CD4-positive, alpha-beta T cell treated with Interleukin-4 for 1 hour (primary cell): ENCODE measurements around the gene LHFPL6.
"Not testable (repeated sequence)": the region's sequence is repeated elsewhere in the genome, so short reads cannot be mapped to it uniquely, and the experiment has no call there.

Experiments
- DNase-seq, 2 donors: peaks; one replicate each; pipeline ENCODE4 v3.0.0-alpha.2; 2020 to 2022

LHFPL6 gene

DNA sequence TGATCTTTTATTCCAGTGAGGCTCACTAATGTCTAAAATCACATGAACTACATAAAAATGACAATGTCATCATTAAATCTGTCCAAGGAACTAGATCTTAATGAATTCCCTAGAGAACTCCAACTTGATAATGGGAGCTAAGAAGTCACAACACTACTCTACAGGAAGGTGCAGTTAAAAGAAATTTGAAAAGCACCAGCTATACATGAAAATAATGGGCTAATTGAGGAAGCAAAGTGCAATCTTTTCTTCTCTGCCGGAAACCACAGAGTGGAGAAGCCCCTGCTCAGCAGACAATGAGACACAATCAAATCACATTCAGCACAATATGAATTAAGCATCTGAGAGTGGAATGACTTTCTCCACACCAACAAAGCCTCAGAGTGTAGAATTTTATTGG lies 261.7 kb downstream of the LHFPL6 start:
- no peak for DNase-seq

DNA sequence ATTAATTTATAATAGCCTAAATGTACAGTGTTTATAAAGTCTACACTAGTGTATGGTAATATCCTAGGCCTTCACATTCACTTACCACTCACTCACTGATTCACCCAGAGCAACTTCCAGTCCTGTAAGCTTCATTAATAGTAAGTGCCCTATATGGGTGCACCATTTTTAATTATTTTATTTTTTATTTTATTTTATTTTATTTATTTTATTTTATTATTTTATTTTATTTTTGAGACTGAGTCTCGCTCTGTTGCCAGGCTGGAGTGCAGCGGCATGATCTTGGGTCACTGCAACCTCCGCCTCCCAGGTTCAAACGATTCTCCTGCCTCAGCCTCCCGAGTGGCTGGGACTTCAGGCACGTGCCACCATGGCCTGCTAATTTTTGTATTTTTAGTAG lies 264.9 kb downstream of the LHFPL6 start:
- not testable (repeated sequence) for DNase-seq

DNA sequence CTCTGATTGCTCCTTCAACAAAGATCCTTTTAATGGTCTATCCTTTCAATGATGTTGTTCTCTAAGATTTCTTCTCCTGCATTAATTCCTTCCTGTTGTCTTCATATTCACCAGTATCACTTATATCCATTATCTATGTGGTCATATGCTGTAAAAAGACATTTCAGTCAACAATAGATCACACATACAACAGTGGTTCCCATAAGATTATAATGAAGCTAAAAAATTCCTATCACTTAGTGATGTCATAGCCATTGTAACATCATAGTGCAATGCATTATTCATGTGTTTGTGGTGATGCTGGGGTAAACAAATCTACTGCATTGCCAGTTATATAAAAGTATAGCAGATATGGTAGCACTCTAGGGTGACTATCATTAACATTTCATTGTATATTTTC lies 266.1 kb downstream of the LHFPL6 start:
- no peak for DNase-seq

DNA sequence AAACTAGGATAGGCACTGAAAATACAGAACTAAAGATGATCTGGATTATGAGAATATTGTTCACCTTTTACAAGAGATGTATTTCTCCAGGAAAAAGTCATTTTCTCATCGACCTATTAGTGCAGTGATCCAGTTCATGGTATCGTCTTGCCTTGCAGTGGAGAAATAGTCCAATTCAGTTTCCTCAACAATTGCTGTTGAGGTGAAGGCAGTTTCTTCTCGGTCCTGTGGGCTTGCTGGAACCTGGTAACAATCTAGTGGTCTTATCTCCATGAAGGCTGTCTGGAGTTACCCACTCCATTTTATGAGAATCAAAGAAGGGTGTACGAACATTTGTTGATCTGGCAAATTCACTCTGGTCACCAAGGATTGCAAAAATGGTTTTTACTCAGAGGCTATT lies 266.8 kb downstream of the LHFPL6 start:
- DNase-seq: no peak

DNA sequence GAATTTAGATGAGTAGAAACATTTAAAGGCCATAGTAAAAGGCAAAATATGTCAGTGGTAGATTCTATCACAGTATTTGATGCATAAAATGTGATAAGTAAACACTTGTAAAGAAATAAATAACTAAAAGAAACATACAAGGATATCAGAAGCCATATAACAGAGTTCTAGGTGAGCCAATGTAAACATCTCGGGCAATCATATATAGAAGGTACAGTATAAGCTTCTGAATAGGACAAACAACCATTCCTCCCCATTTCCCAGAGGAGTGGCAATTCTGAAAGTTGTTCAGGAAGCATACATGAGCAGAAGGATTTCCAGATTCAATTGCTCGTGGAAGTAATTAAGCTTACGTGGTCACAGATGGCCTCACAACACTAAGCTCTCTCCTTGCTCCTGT lies 267.3 kb downstream of the LHFPL6 start:
- no peak for DNase-seq

DNA sequence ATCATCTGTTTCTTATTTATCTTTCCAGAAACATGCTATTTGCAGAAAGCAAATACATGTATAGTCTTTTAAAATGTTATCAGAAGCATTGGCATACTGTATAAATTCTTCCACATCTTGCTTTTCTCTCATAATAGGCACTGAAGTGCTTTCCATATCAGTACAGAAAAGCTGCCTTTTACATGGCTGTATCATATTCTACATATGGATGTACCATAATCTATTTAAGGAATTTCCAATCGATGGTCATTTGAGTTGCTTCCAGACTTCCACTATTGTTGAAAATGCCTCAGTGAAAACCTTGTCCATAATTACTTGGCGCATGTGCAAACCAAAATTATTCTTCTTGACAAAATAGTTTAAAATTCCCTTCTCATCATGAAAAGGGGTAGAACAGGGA lies 272.5 kb downstream of the LHFPL6 start:
- no peak for DNase-seq

DNA sequence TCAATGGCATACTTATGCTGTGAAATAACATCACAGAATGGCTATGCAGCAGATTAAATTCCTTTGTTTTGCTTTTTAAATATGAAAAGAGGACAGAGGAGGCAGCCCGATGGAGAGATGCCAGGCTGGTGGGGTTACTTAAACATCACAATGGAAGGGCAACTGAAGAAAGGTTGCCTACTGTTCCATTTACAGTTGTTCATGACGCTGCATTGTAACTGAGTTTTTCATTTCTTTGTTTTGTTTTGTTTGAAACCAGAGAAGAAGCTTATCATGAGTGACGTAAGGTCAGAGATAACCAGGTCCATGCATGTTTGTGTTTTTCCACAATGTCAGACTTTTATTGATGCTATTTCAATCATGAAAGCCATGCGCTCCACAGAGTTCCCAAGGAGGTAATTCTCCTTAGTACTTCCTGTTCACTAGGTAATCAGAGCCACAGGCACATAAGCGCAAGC lies 273.8 kb downstream of the LHFPL6 start:
- DNase-seq: no peak

DNA sequence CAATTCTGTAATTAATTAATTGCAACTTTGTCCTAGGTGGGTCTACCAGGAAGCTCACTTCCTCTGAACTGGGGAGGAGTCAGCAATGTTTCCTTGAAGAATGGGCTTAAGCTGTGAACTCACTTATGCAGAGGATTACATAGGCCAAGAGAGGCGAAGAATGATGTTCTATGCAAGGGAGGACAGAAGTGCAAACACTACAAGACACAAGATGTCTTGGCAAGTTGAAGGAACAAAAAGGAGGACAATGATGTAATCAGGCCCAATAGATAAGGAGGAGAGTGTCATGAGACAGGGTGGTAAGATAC lies 275.9 kb downstream of the LHFPL6 start:
- DNase-seq: no peak

DNA sequence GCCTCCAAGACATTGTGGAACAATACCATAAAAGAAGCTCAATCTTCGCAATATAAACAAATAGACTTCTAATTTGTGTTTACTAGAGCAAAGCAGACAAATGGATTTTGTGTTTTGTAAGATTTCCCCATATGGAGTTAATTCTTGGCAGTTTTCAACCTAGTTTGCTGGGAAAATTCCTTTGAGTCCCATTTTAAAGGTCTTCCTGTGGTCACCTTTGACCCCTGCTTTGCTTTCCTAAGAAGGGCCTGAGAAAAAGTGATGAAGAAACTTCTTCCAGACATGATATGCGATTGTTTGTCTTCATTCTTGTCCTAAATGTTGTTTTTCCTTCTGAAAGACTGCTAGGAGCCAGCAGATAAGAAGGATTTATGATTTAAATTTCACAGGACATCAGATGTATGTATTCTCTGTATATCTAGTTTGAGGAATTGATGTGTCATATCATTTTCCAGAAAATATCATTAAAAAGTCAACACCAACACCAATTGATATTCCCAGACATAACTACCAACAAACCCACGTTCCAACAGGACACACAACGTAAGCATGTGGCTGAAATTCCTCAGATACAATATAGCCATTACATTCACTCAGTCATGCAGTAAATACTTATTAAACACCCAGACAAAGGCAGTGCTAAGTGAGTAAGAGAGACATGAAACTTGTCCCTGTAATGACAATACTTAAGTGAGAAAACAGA lies 276.4 kb downstream of the LHFPL6 start:
- no peak for DNase-seq

DNA sequence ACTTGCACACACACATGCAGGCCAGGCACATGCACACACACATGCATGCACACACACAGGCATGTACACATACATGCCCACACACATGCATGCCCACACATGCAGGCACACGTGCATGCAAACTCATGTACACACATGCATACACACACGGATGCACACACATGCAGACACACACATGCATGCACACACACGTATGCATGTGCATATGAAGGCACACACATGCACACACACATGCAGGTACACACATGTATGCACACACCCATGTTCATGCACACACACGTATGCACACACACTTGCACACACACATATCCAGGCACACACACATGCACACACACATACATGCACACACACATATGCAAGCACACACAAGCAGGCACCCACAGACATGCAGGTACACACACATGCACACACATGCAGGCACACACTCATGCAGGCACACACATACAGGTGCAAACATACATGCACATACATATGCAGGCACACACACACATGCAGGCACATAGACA lies 278.1 kb downstream of the LHFPL6 start:
- no peak for DNase-seq

DNA sequence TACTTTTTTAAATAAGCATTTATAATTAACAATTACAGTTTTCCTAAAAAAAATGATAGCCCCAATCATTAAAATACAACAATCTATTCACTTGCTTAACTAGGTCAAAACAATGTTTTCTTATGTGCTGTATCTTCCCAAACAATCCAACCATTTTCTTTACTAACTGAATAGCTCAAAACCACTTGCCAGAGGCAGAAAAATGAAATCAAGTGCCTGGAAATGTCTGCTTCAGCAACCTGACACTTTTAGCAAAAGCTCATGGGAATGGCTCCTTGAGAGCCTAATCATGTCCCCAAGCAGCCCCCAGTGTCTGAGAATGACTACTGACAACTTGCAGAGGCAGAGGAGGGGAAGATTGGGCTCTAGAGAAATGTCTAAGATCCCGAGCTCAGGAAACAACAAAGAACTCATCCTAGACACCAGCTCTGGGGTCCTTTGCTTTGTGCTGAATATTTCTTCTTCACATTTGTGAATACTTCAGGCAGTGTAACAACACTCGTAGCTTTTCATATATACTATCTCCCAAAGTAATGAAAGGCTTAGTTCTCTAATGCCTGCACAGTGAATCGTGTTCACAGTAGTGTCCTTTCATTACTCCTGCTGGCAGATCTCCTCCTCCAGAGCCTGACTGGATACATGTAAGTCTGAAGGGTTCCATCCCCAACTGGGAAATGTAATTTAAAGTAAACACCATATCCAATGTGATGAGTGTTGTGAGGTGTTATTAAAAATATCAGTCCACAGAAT lies 280.0 kb downstream of the LHFPL6 start:
- no peak for DNase-seq

DNA sequence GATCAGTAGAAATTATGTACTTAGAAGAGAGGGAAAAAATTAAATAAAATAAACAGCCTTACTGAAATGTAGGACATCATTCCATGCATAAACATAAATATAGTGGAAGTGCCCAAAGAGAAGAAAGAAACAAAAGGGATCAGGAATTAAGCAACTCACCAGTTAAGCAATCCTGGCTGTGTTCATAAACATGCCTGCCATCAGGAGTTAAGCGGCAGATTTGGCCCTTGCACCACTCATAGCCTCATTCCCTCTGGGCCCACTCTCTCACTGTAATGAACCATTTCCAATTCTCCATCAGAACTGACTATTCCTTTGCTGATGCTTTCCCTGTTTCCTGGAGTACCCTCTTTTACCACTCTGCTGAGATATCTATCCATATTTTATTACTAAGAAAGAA lies 281.4 kb downstream of the LHFPL6 start:
- DNase-seq: no peak

DNA sequence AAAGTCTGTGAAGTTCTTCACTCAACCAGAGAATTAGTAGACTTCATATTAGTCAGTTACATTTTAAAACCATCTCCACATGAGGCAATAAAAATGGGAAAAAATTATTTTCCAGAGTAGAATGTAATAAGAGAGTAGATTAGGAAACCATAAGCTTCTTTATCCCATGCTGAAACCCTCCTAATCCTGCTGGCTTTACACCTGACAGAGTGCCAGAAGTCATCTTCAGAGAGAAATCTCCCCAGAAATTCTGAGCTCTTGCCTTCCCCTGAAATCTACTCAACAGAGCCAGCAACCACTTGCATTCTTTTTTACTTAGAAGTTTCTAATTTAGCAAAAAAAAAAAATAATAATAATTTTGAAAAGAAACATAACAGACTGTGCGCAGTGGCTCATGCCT lies 284.8 kb downstream of the LHFPL6 start:
- DNase-seq: no peak

DNA sequence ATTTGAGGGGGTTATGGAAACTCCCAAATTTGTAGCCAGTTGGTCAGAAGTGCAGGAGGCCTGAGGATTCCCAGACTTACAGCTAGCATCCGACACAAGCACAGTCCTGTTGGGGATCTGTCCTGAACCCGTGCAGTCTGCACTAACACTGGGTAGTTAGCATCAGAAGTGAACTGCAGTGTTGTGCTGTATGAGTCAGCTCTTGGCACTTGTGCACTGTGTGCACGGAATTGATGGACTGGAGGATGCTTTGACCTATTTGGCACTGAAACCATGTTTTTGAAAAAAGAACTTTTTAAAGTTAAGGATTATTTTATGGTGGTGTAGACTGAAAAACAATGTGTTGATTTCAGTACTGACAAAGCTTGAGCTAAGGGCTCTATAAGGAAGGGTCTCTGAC lies 285.7 kb downstream of the LHFPL6 start:
- no peak for DNase-seq

DNA sequence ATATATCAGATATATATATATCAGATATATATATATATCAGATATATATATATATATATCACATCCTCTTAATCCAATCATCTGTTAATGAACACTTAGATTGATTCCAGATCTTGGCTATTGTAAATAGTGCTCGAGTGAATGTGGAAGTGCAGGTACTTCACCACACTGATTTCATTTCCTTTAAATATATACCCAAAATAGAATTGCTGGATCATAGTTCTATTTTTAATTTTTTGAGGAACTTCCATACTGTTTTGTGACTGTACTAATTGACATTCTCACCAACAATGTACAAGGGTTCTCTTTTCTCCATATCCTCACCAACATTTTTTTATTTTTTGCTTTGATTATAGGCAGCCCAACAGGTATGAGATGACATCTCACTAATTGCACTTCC lies 287.2 kb downstream of the LHFPL6 start:
- no peak for DNase-seq

DNA sequence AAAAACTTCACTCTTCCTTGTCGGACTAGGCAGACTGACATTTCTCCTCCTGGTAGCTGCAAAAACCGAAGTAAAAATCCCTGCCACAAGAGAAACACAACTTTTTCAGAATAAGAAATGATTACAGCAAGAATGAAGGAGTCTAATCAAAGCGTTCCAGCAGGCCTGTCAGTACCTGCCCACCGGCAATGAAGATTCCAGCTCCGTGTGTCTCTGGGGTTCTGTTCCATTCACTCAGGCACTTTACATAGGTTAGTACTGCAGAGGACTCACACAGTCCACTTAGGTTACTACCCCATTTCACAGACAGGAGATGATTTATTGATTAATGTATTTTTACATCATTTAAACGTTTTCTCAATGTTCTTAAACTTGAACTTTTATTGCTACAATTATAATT lies 289.3 kb downstream of the LHFPL6 start:
- DNase-seq: no peak

DNA sequence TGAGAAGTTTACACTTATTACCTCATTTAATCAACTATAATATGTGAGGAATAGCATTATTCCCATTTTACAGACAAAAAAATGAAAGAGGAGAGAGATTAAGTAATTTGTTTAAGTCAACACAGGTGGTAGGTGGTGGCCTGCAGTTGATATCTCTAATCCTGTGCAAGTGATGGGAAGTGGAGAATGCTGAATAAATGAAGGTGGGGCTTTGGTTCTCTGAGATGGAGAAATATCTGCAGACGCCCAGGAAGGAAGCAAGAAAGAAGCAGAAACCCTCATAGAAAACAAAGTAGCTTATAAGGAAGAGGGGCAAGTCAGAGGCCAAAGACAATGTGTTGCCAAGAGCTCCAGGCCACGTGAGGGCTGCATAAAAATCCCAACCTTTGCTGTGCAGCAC lies 290.4 kb downstream of the LHFPL6 start:
- no peak for DNase-seq

DNA sequence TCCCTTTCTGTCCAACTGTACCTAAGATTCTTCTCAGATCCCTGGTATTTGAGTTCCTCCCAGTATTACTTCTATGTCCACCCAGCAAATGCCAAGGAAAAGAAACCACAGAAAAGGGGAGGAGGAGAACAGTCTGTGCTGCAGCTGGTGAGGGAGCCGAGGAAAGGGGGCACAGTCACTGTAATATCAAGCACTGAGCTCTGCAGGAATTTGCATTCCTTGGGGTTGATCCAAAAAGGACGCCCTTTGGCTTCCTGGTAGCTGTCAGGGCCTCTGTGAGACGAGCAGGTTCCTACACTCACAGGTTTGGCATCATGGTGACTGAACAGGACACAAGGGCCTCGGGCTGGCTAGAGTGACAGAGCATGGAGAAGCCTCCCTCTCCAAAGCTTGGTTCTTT lies 291.4 kb downstream of the LHFPL6 start:
- DNase-seq: no peak

DNA sequence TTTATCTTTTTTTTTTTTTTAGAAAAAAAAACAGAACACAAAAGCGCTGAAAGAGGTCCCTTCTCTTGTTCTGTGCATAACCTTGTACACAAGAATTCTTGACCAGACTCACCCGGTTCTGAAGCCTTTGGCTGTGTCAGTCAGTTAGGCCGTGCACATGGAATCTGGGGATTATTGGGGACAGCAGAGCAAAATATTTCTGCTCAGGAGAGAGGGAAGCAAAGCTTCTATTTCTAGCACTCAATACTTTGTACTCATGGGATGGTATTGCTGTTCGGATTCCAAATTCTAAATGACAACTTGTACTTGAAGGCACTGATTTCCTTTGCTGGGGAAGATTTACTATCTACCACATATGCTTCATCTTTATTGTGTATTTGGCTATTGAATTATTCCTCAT lies 292.0 kb downstream of the LHFPL6 start:
- DNase-seq: no peak

DNA sequence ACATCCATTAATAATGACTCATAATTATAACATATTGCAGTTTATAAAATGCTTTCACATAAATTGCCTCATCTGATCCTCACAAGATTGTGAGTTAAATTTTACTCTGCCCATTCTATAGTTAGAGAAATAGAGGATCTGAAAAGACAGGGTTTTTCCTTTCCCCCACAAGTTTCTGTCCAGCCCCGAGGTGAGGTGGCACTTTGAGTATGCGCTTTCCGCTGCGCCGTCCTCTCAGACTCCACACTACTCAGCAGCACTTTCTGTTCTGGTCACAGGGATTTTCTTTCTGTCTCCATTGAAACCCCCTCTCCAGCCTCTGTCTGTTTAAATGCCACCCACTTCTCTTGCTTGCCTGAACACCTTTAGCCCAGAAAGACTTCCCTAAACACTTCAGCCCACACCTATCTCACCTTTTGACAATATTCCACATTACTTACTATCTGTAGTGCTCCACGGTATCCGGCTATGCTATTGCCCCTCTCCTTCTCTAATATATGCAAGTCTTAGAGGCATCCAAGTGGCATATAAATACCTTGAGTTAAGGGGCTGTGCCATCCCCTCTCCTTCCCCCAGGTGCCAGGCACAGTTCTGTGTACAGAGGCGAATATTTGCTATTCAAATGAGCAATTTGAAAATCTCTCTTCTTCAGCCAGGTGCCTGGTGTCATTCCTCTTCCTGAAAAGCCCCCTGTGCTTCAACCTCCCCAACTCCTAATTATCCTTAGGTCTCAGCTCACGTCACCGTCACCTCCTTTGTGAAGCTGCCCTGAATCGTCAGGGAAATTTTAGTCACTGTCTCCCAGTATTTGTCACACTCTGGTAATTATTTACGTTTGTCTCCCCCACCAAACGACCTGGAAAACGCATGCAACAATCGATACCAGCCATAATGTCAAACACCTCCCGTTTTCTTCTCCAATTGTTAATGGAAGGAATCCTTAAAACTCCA lies 296.1 kb downstream of the LHFPL6 start:
- DNase-seq: no peak

DNA sequence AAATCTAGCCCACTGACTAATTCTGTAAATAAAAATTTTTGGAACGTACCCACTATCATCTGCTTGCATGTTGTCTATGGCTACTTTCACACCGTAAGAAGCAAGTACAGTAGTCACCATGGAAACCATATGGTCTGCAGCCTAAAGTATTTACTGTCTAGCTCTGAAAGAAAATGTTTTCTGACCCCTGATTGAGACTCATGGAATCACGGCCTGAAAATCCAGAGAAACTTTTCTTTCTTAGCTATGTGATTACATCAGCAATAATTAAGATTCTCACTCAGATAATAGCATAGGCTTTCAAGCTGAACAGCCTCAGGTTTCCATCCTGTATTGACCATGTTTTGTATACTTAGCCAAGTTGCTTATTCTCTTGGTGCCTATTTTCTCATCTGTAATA lies 300.2 kb downstream of the LHFPL6 start:
- no peak for DNase-seq

DNA sequence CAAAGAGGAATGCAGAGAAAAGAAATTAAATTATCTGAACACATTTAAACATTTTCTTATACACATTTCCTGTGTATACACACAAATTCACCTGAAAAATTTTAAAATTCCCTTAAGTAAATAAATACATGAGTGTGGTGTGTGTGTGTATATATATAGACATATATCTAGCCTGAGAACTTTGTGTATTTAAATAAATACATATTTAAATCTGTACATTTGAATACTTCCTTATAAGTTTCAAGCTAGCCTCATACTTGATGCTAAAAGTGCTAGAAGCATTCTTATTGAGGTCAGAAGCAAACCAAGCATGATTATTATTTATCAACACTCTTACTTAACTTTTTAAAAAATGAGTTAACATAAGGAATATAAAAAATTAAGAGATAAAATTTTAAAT lies 304.0 kb downstream of the LHFPL6 start:
- DNase-seq: no peak

DNA sequence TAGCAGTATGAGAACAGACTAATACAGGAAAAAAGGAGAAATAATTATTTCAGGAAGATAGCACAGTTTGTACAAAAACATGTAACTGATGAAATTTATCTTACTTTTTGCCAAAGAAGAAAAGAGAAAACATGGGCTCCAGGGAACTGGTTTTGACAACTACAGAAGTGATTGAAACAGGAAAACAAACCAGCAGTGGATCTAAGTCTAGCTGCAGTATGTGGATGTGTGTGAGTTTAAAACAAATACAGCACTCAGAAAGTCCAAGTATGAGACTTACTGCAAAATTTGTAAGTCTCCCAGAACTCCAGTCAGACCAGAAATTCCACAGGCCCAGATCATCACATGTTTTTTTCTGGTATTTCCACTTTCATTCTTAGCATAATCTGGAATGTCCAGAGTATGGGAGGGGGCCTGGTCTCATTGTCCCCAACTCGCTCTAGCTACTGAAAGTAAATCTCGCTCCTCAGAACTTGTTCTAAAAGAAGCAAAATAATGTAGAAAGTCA lies 305.3 kb downstream of the LHFPL6 start:
- DNase-seq: no peak
